Heart left ventricle (tissue), 16 donors: Measurements from ENCODE around the gene ALDOB. TPM values are rescaled to one million over a fixed set of nuclear protein-coding genes. Genes with fewer than 3 reads are reported as not detected.
A peak's percentile ranks its signal among the peaks of the same experiment; 100 is the strongest.
"Not testable (repeated sequence)": the region's sequence is repeated elsewhere in the genome, so short reads cannot be mapped to it uniquely, and the experiment has no call there.

Source experiments
- ATAC-seq, 4 donors: fragments of 200-7000 bp; cut with Tn5 transposase; one replicate each; pipeline ENCODE4 v1.9.1; 2020 to 2022; ENCODE audit warnings: moderate library complexity in 4 of 4, mild to moderate bottlenecking in 3 of 4, moderate number of reproducible peaks in 1 of 4
- DNase-seq, 5 donors: peaks; one replicate each; pipeline ENCODE4 v3.0.0-alpha.2; 2020
- H3K27ac ChIP-seq, 12 donors: fragments of 200-600 bp; sonication (generic) in 4 of 12; one replicate each; pipeline versions ENCODE4 v1.5.0 to v1.8.0; 2016 to 2022; ENCODE audit warnings: mild to moderate bottlenecking in 2 of 12
- H3K27me3 ChIP-seq, 9 donors: fragments of 200-600 bp; sonication (generic) in 2 of 9; one replicate each; pipeline versions ENCODE4 v1.5.1 to v1.8.0; 2016 to 2022; ENCODE audit warnings: mild to moderate bottlenecking in 3 of 9
- H3K36me3 ChIP-seq, 9 donors: fragments of 200-600 bp; sonication (generic) in 2 of 9; one replicate each; pipeline versions ENCODE4 v1.5.0 to v1.8.0; 2018 to 2022; ENCODE audit warnings: mild to moderate bottlenecking in 2 of 9
- H3K4me1 ChIP-seq, 12 donors: fragments of 200-600 bp; sonication (generic) in 4 of 12; one replicate each; pipeline versions ENCODE4 v1.5.0 to v1.8.0; 2016 to 2022; ENCODE audit warnings: mild to moderate bottlenecking in 3 of 12
- H3K4me3 ChIP-seq, 12 donors: fragments of 200-600 bp; sonication (generic) in 4 of 12; one replicate each; pipeline versions ENCODE4 v1.5.0 to v1.8.0; 2017 to 2022; ENCODE audit warnings: mild to moderate bottlenecking in 9 of 12, moderate library complexity in 4 of 12
- H3K9me3 ChIP-seq, 12 donors: fragments of 200-600 bp; sonication (generic) in 4 of 12; one replicate each; pipeline versions ENCODE4 v1.5.0 to v1.8.0; 2016 to 2022; ENCODE audit warnings: mild to moderate bottlenecking in 1 of 12
- POLR2A ChIP-seq, 2 donors: fragments of 450-650 bp; IDR thresholded peaks; one replicate each; pipeline ENCODE4 v1.6.1; 2017; ENCODE audit warnings: antibody characterized with exemption in 2 of 2, mild to moderate bottlenecking in 2 of 2, moderate library complexity in 2 of 2
- WGBS, 4 donors: extraction: QIAGEN DNeasy Blood & Tissue Kit in 2 of 4; methylation state at CpG; one replicate each; pipeline versions ENCODE4 v1.1.5 to v1.1.7; 2013 to 2018; 5-methylcytosine and 5-hydroxymethylcytosine counted together
- intact Hi-C, 10 donors: fragments of 100-400 bp; cut with DNase I; formaldehyde crosslinking; loops; one replicate each; pipeline versions ENCODE4 v1.11.1 to v1.14.2; 2022
- polyA plus RNA-seq, 2 donors: library from polyadenylated mRNA; stranded (reverse); fragments of 200-250 nt; gene quantifications; one replicate each; pipeline ENCODE4 v1.2.3, GENCODE V29; 2013
- total RNA-seq, 9 donors: library from RNA; depleted of rRNA in 2 of 9; stranded (reverse); fragments of >200 nt in 2 of 9; fragmentation: NEBNext Ultra II Directional in 3 of 9; extraction: Animal tissue kit (Norgen Biotek cat#: 25700) in 3 of 9; gene quantifications; one replicate each; pipeline versions ENCODE4 v1.1.0 to v1.2.4, GENCODE V29; 2016 to 2023
- TF ChIP-seq, protein P1 (sequence below), 12 donors: fragments of 200-600 bp; sonication (generic) in 4 of 12; IDR thresholded peaks; one replicate each; pipeline versions ENCODE4 v1.5.0 to v1.8.0; 2018 to 2022; ENCODE audit warnings: antibody characterized with exemption in 12 of 12, mild to moderate bottlenecking in 5 of 12
- donor health status: ischemic (EF 13 %, LVEDD 7.1; RV severe dilation, severe dysfunction).
- donor health status: healthy with polysubstance abuse.
- donor health status: DM: no; HTN: yes; CAD: no.
- donor health status: DM: no; HTN: no; CAD: no.
- donor health status: ischemic (EF 25% LVEDD 6.9; RV normal size, moderate dysfunction).
- donor health status: ischemic (EF 25% LVEDD 5.7; RV mildly dilated, moderate dysfunction).
- donor health status: healthy.
- donor health status: DM: yes; HTN: yes; CAD: no.
- donor health status: ischemic (EF 35%, LVEDD 5.7; RV mildly dilated, moderate dysfunction).
- donor health status: nonischemic (EF 11% LVEDD 7.7; RV severe dilation, severe dysfunction).
- donor health status: DM: yes; HTN: yes; CAD: no.
- donor health status: PGD.
- donor health status: ischemic (EF 29% LVEDD 5.4; RV normal size, mild dysfunction).
- donor health status: nonischemic (EF 23%, LVEDD 6.1; RV moderate dilation, normal function).

Gene ALDOB
- total and polyA plus RNA-seq, 11 donors = 0.15 to 1.8 (median 0.46) TPM; not detected in 3

DNA sequence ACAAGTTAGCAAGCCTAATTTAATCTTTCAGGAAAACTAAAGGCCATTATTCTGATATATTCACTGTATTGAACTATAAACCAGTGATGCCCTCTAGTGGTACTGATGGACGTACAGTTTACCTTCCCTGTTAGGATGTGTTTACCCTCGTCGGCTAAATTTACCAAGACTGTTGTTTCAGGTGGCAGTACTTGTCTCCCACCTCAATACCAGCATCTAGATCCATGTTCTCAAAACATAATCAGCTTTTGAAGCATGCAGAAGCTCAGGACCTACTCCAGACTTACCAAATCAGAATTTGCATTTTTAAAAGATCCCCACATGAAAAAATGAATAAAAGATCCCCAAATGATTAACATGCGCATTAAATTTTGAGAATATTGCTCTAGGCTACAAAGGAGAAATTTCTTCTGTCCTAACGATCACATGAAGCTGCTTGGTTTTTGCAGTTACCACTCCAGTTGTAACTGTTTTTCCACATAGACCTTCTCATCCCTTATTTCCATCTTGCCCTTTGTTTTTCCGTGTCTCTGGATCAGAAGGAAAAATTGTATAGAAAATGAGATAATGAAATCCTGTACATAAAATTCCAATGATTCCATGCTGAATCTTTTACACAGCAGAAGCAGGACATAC lies 47.6 kb downstream of the ALDOB start:
- intact Hi-C loops = no loop called here
- Histone ChIP-seq H3K4me3 (no peak overlapping the region), H3K27me3 (no peaks in the 10 kb centered on the region), H3K9me3 (peaks cover 0 to 30% (median 11%) of the 10 kb centered on the region in 12 donors), H3K4me1 (no peaks in the 10 kb centered on the region), H3K36me3 (peaks cover 0 to 37% (median 19%) of the 10 kb centered on the region in 9 donors), H3K27ac (no peak overlapping the region)
- no peak for TF ChIP-seq POLR2A (IDR thresholded peaks at IDR 0.05)
- TF ChIP-seq, protein P1, sequence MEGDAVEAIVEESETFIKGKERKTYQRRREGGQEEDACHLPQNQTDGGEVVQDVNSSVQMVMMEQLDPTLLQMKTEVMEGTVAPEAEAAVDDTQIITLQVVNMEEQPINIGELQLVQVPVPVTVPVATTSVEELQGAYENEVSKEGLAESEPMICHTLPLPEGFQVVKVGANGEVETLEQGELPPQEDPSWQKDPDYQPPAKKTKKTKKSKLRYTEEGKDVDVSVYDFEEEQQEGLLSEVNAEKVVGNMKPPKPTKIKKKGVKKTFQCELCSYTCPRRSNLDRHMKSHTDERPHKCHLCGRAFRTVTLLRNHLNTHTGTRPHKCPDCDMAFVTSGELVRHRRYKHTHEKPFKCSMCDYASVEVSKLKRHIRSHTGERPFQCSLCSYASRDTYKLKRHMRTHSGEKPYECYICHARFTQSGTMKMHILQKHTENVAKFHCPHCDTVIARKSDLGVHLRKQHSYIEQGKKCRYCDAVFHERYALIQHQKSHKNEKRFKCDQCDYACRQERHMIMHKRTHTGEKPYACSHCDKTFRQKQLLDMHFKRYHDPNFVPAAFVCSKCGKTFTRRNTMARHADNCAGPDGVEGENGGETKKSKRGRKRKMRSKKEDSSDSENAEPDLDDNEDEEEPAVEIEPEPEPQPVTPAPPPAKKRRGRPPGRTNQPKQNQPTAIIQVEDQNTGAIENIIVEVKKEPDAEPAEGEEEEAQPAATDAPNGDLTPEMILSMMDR (IDR thresholded peaks at IDR 0.05) = peak; percentile 21 to 58 (median 45)
- WGBS, 4 donors = 54 to 57% (median 55%) methylated on average over 6 of the region's 6 CpGs
- no peak for DNase-seq
- peak in 2 of 4 donors; percentile 52 to 67 for ATAC-seq

DNA sequence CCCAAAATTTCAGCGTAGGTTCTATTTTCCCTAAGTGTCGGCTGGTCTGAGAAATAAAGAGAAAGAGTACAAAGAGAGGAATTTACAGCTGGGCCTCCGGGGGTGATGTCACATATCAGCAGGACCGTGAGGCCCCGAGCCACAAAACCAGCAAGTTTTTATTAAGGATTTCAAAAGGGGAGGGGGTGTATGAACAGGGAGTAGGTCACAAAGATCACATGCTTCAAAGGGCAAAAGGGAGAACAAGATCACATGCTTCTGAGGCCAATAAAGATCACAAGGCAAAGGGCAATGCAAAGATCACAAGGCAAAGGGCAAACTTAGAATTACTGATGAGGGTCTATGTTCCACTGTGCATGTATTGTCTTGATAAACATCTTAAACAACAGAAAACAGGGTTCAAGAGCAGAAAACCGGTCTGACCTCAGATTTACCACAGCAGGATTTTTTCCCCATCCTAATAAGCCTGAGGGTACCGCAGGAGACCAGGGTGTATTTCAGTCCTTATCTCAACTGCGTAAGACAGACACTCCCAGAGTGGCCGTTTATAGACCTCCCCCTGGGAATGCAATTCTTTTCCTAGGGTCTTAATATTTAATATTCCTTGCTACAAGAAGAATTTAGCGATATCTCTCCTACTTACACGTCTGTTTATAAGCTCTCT lies 50.6 kb downstream of the ALDOB start, which contains the start of gene BAAT:
Gene BAAT, minus strand, starts transcription at position 134 of the 664 bp plus-strand sequence. CDS start 13,602 bp downstream, outside the sequence.
- H3K27ac ChIP-seq, intact Hi-C loops, H3K27me3 ChIP-seq, DNase-seq, H3K4me1 ChIP-seq, H3K4me3 ChIP-seq, ATAC-seq: not testable (repeated sequence)
- peaks cover 0 to 27% (median 12%) of the 10 kb centered on the region in 9 donors for H3K36me3 ChIP-seq
- peaks cover 0 to 21% (median 10%) of the 10 kb centered on the region in 12 donors for H3K9me3 ChIP-seq
- 87 to 97% (median 94%) methylated on average over 11 of the region's 11 CpGs for WGBS, 4 donors

DNA sequence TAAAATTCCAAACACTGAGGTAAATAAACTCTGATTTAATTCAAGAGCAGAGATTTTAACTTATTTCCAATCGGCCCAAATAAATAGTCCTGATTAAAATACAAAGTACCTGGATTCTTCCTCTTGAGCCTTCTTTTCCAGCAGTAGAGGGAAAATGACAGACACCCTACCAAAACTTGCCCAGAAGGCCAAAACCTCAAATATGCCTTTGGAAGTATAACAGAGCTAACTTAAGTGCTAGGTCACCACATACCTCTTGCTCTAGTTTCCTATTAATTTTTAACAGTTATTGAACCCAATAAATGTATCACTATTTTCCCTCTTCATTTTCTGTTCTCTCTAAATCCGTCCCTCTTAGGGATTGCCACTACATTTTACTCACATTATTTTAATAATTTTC lies 52.2 kb downstream of the ALDOB start:
- no peaks in the 10 kb centered on the region for H3K27me3 ChIP-seq
- intact Hi-C loops = no loop called here
- peaks cover 0 to 10% (median 0%) of the 10 kb centered on the region in 9 donors for H3K36me3 ChIP-seq
- no peaks in the 10 kb centered on the region for H3K4me1 ChIP-seq
- DNase-seq (no peak), ATAC-seq (no peak)
- TF ChIP-seq POLR2A (IDR thresholded peaks at IDR 0.05) = no peak
- TF ChIP-seq, protein P1 (IDR thresholded peaks at IDR 0.05) = no peak
- H3K4me3 ChIP-seq = no peak overlapping the region
- 85 to 93% (median 90%) methylated on average over 2 of the region's 2 CpGs for WGBS, 4 donors
- H3K27ac ChIP-seq = no peak overlapping the region
- peaks cover 0 to 21% (median 10%) of the 10 kb centered on the region in 12 donors for H3K9me3 ChIP-seq

DNA sequence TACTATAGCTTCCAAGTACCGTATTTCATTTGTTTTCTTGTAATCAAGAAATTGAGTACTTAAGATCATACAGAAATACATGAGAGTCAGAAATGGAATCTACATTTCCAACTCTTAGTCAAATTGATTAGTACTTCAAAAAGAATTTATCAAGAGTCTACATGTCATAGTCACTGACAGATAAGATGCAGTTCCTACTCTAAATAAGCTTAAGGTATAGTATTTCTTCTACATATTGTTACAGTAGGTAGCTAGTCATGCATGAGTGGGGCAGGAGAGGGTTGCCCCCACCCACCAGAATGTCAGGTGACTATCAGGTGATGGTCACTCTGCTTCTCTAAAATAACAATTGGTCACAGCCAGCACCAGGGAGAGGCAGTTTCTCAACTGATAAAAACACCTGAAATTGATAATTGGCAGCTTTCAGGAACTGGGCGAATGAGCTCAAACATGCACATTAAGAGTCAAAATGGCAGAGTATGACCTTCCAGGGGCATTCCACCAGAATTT lies 53.7 kb downstream of the ALDOB start:
- Histone ChIP-seq H3K27me3 (no peaks in the 10 kb centered on the region), H3K36me3 (no peaks in the 10 kb centered on the region), H3K9me3 (peaks cover 0 to 21% (median 10%) of the 10 kb centered on the region in 12 donors), H3K27ac (no peak overlapping the region), H3K4me3 (no peak overlapping the region), H3K4me1 (no peaks in the 10 kb centered on the region)
- intact Hi-C loops = no loop called here
- DNase-seq (no peak), ATAC-seq (no peak)
- TF ChIP-seq, protein P1 (IDR thresholded peaks at IDR 0.05) = no peak
- TF ChIP-seq POLR2A (IDR thresholded peaks at IDR 0.05) = no peak
- 82 to 93% (median 91%) methylated on average over 2 of the region's 2 CpGs for WGBS, 4 donors
